DOHH2 (cell line): ENCODE data around the gene TNPO1.

Experiments used
- H3F3A ChIP-seq: fragments of 200-600 bp; sonication (generic), shearing (Covaris generic); 2 replicates; pipeline ENCODE4 v1.6.0; 2016; ENCODE audit warnings: antibody characterized with exemption, mild to moderate bottlenecking; ENCODE audit not compliant: control insufficient read depth, insufficient read depth
- H3K27ac ChIP-seq: fragments of 200-600 bp; sonication (generic); 2 replicates; pipeline ENCODE4 v1.5.1; 2014; ENCODE audit warnings: low read depth, mild to moderate bottlenecking, low read length, moderate library complexity
- H3K27me3 ChIP-seq: fragments of 200-600 bp; sonication (generic); 2 replicates; pipeline ENCODE4 v1.6.1; 2014; ENCODE audit warnings: mild to moderate bottlenecking, low read length, mixed read lengths; ENCODE audit not compliant: control insufficient read depth
- H3K36me3 ChIP-seq: fragments of 200-600 bp; sonication (generic); 2 replicates; pipeline ENCODE4 v1.6.1; 2014; ENCODE audit warnings: mild to moderate bottlenecking, low read length, moderate library complexity, mixed read lengths; ENCODE audit not compliant: control insufficient read depth
- H3K4me1 ChIP-seq: fragments of 200-600 bp; sonication (generic); 2 replicates; pipeline ENCODE4 v1.6.1; 2014; ENCODE audit warnings: mild to moderate bottlenecking, low read length, mixed read lengths; ENCODE audit not compliant: control insufficient read depth
- H3K4me2 ChIP-seq: fragments of 200-600 bp; sonication (generic); 2 replicates; pipeline ENCODE4 v1.6.0; 2014; ENCODE audit warnings: mild to moderate bottlenecking, low read length, moderate library complexity
- H3K4me3 ChIP-seq: fragments of 200-600 bp; sonication (generic); 2 replicates; pipeline ENCODE4 v1.5.1; 2014; ENCODE audit warnings: mild to moderate bottlenecking, low read length, mixed read lengths
- H3K79me2 ChIP-seq: fragments of 200-600 bp; sonication (generic); 2 replicates; pipeline ENCODE4 v1.6.1; 2014; ENCODE audit warnings: mild to moderate bottlenecking, low read length, mixed read lengths; ENCODE audit not compliant: control insufficient read depth
- H3K9me2 ChIP-seq: fragments of 200-600 bp; sonication (generic); replicated peaks from 2 replicates; pipeline ENCODE4 v1.6.1; 2014; ENCODE audit warnings: mild to moderate bottlenecking, low read length, mixed read lengths; ENCODE audit not compliant: control insufficient read depth
- H3K9me3 ChIP-seq: fragments of 200-600 bp; sonication (generic); 2 replicates; pipeline ENCODE4 v1.6.1; 2014; ENCODE audit warnings: antibody characterized with exemption, low read length, mixed read lengths; ENCODE audit not compliant: control insufficient read depth, insufficient read depth
- H4K20me1 ChIP-seq: fragments of 200-600 bp; sonication (generic); 2 replicates; pipeline ENCODE4 v1.6.0; 2014; ENCODE audit warnings: low read depth, mild to moderate bottlenecking, antibody characterized with exemption, low read length, moderate library complexity; ENCODE audit not compliant: control insufficient read depth, insufficient read depth
- CTCF ChIP-seq: fragments of 200-600 bp; sonication (generic); IDR thresholded peaks from one replicate; pipeline ENCODE4 v1.5.1; 2014; ENCODE audit warnings: antibody characterized with exemption, mild to moderate bottlenecking, low read depth, low read length; ENCODE audit not compliant: poor library complexity, severe bottlenecking
- EZH2phosphoT487 ChIP-seq: fragments of 200-600 bp; sonication (generic); IDR thresholded peaks from 2 replicates; pipeline ENCODE4 v1.6.1; 2017; ENCODE audit warnings: borderline replicate concordance, mild to moderate bottlenecking, antibody characterized with exemption, low read length, moderate library complexity, mixed read lengths

The TNPO1 gene

GRCh38 chr5:72855821-72856220 is 39.4 kb downstream of the TNPO1 start:
- Histone ChIP-seq H4K20me1 (peaks cover 14% of the 10 kb centered on the region), H3K4me3 (no peak overlapping the region), H3K27me3 (no peaks in the 10 kb centered on the region), H3K36me3 (peaks cover 91% of the 10 kb centered on the region), H3F3A (0 out of 2 replicates have a peak, but pooled peaks cover 4% of the 10 kb centered on the region), H3K9me3 (no peaks in the 10 kb centered on the region), H3K4me1 (peaks cover 22% of the 10 kb centered on the region), H3K27ac (no peak overlapping the region), H3K4me2 (no peak overlapping the region), H3K79me2 (peaks cover 99% of the 10 kb centered on the region), H3K9me2 (no peaks in the 10 kb centered on the region)
- TF ChIP-seq CTCF (no peak), EZH2phosphoT487 (no peak)

- Histone ChIP-seq H3K79me2 (peaks cover 97% of the 10 kb centered on the region), H3K9me3 (no peaks in the 10 kb centered on the region), H4K20me1 (peaks cover 7% of the 10 kb centered on the region), H3K4me2 (no peak overlapping the region), H3K4me1 (peaks cover 8% of the 10 kb centered on the region), H3K9me2 (no peaks in the 10 kb centered on the region), H3K4me3 (no peak overlapping the region), H3F3A (0 out of 2 replicates have a peak, but pooled peaks cover 4% of the 10 kb centered on the region), H3K27me3 (no peaks in the 10 kb centered on the region), H3K36me3 (peaks cover 91% of the 10 kb centered on the region), H3K27ac (no peak overlapping the region)
- TF ChIP-seq EZH2phosphoT487 = no peak
- no peak for TF ChIP-seq CTCF
These were observed 40.9 kb downstream of the TNPO1 start for GRCh38 chr5:72857396-72857795.

- no peaks in the 10 kb centered on the region for H3K9me2 ChIP-seq
- no peaks in the 10 kb centered on the region for H3K4me1 ChIP-seq
- no peaks in the 10 kb centered on the region for H3K9me3 ChIP-seq
- H3K79me2 ChIP-seq = peaks cover 88% of the 10 kb centered on the region
- no peak overlapping the region for H3K4me3 ChIP-seq
- H3K36me3 ChIP-seq = peaks cover 91% of the 10 kb centered on the region
- H3K4me2 ChIP-seq = no peak overlapping the region
- 0 out of 2 replicates have a peak, but pooled peaks cover 4% of the 10 kb centered on the region for H3F3A ChIP-seq
- no peak for TF ChIP-seq CTCF
- H3K27me3 ChIP-seq = no peaks in the 10 kb centered on the region
- no peak overlapping the region for H3K27ac ChIP-seq
- H4K20me1 ChIP-seq = peaks cover 3% of the 10 kb centered on the region; the same call in 1 of the 2 replicates
These were observed 42.7 kb downstream of the TNPO1 start for GRCh38 chr5:72859127-72859526.
